Measurements from ENCODE around the gene CHRNG.

CHRNG gene

GRCh38 chr2:232533944-232534710, 5.4 kb upstream of the CHRNG start:
- no peak overlapping the region for H3K4me3 ChIP-seq (replicated peaks; ENCODE audit: low read depth, low read length)
- no peak for TF ChIP-seq CTCF (IDR thresholded peaks at IDR 0.05; ENCODE audit: low read depth, low read length, missing control alignments)
- DNase-seq (ENCODE audit: extremely low read depth, low read depth) = no peak

- DNase-seq (ENCODE audit: extremely low read depth, low read depth) = no peak
- no peak overlapping the region for H3K4me3 ChIP-seq (replicated peaks; ENCODE audit: low read depth, low read length)
- no peak for TF ChIP-seq CTCF (IDR thresholded peaks at IDR 0.05; ENCODE audit: low read depth, low read length, missing control alignments)
Observed at GRCh38 chr2:232534940-232535651, 4.4 kb upstream of the CHRNG start.

GRCh38 chr2:232535761-232536530, 3.5 kb upstream of the CHRNG start:
- DNase-seq (ENCODE audit: extremely low read depth, low read depth) = no peak
- H3K4me3 ChIP-seq (replicated peaks; ENCODE audit: low read depth, low read length) = no peak overlapping the region
- TF ChIP-seq CTCF (IDR thresholded peaks at IDR 0.05; ENCODE audit: low read depth, low read length, missing control alignments) = no peak

DNA sequence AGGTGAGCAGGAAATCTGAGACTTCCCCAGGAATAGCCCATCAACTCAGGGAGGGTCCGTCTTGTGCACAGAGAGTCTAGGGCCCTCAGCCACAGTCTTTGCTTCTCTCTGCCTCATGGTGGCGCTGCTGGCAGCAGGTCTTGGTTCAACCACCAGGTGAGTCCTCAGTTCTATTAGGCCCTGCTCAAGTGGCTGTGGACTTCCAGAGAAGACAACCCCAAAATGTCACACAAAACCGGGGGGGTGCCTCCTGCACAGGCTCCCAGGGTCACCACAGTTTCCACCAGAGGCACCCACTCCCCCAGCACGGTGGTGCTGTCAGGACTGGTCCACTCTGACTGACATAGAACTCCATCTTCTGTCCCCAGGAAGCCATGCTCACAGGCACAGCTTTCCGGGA, 2.4 kb upstream of the CHRNG start:
- DNase-seq (ENCODE audit: extremely low read depth, low read depth) = no peak
- TF ChIP-seq CTCF (IDR thresholded peaks at IDR 0.05; ENCODE audit: low read depth, low read length, missing control alignments) = peak; percentile 46
- no peak overlapping the region for H3K4me3 ChIP-seq (replicated peaks; ENCODE audit: low read depth, low read length)

DNA sequence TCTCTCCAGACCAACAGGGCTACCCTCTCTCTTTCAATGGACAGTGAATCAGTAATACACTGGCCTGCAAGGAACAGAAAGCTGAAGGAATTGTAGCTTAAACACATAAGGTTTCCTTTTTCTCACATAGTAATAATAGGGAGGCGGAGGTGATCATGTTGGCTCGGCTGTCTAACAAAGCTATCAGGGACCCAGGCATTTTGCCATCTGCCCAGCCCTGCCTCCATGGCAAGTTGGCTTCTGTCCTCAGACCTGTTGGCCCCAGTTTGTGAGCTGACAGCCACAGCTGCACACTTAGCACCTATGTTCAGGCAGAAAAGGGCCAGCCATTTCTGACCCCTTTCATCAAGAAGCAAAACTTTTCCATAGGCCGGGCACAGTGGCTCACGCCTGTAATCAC, 2.0 kb upstream of the CHRNG start:
- DNase-seq (ENCODE audit: extremely low read depth, low read depth) = no peak
- no peak for TF ChIP-seq CTCF (IDR thresholded peaks at IDR 0.05; ENCODE audit: low read depth, low read length, missing control alignments)
- H3K4me3 ChIP-seq (replicated peaks; ENCODE audit: low read depth, low read length) = no peak overlapping the region

GRCh38 chr2:232538671-232539070, 821 bp upstream of the CHRNG start:
- DNase-seq (ENCODE audit: extremely low read depth, low read depth) = no peak

More at GRCh38 chr2:232538671-232539070, 821 bp upstream of the CHRNG start:
- no peak overlapping the region for H3K4me3 ChIP-seq (replicated peaks; ENCODE audit: low read depth, low read length)
- TF ChIP-seq CTCF (IDR thresholded peaks at IDR 0.05; ENCODE audit: low read depth, low read length, missing control alignments) = no peak
